Erythroblast (primary cell): ENCODE results near the gene HSFX3.
"Not testable (repeated sequence)": the region's sequence is repeated elsewhere in the genome, so short reads cannot be mapped to it uniquely, and the experiment has no call there.

Experiments
- GATA1 ChIP-seq: IDR thresholded peaks from 2 replicates; pipeline ENCODE4 v1.6.1; 2011; ENCODE audit warnings: low read depth, mild to moderate bottlenecking, control low read depth, low read length, moderate library complexity
- POLR2A ChIP-seq: IDR thresholded peaks from 2 replicates; pipeline ENCODE4 v1.6.1; 2011; ENCODE audit warnings: mild to moderate bottlenecking, low read length

GRCh38 chrX:149546962-149547361 is 2.8 kb downstream of the HSFX3 start:
- TF ChIP-seq POLR2A, GATA1: not testable (repeated sequence)
